ENCODE results near the gene ZBTB24.

- TF ChIP-seq POLR2AphosphoS5 (IDR thresholded peaks at IDR 0.05) (no peak), POLR2A (IDR thresholded peaks at IDR 0.05) (no peak), CTCF (IDR thresholded peaks at IDR 0.05) (no peak), EP300 (IDR thresholded peaks at IDR 0.05) (no peak)
These were observed 41.1 kb upstream of the ZBTB24 start for GRCh38 chr6:109524129-109524528.
